ENCODE data around the gene TMEM179. TPM values are rescaled to one million over a fixed set of nuclear protein-coding genes. Genes with fewer than 3 reads are reported as not detected.
A peak's percentile ranks its signal among the peaks of the same experiment; 100 is the strongest.

Gene TMEM179
- total and polyA plus RNA-seq, 10 of the 15 experiments (the other 5 are each of a cell fraction or from before 2014, with no cell fraction given): not detected

- TF ChIP-seq PRDM15 (CRISPR knock-in tag; IDR thresholded peaks at IDR 0.05) (no peak), ATF7 (IDR thresholded peaks at IDR 0.05; ENCODE audit: low read depth) (peak; percentile 47), IRF3 (IDR thresholded peaks at IDR 0.05) (no peak), PML (IDR thresholded peaks at IDR 0.05; ENCODE audit: low read length) (no peak), ZSCAN29 (IDR thresholded peaks at IDR 0.05) (no peak), NR2C2 (IDR thresholded peaks at IDR 0.05; ENCODE audit: borderline replicate concordance, control insufficient read depth, insufficient read length, low read depth) (no peak), JUNB (IDR thresholded peaks at IDR 0.05) (no peak), POLR2AphosphoS2 (IDR thresholded peaks at IDR 0.05; ENCODE audit: low read depth, low read length) (no peak), TAF1 (IDR thresholded peaks at IDR 0.05; ENCODE audit: borderline replicate concordance, low read depth, low read length) (no peak), ESRRA (IDR thresholded peaks at IDR 0.05; ENCODE audit: low read length) (no peak), SREBF1 (IDR thresholded peaks at IDR 0.05; ENCODE audit: low read length) (no peak), FOXK2 (IDR thresholded peaks at IDR 0.05) (peak; percentile 80), KLF5 (IDR thresholded peaks at IDR 0.05; ENCODE audit: partially characterized antibody) (no peak), ETV6 (conservative IDR thresholded peaks at IDR 0.05 in 1 of 2, IDR thresholded peaks at IDR 0.05 in 1 of 2; ENCODE audit: borderline replicate concordance in 1 of 2, low read depth in 1 of 2) (no peak), MLLT1 (IDR thresholded peaks at IDR 0.05) (no peak), CTCF (IDR thresholded peaks at IDR 0.05 in 2 of 3, conservative IDR thresholded peaks at IDR 0.05 in 1 of 3; ENCODE audit: control insufficient read depth in 2 of 3, extremely low read depth in 1 of 3, insufficient read depth in 1 of 3, low read depth in 3 of 3, low read length in 3 of 3) (peak; percentile 92 to 100 (median 99)), USF2 (IDR thresholded peaks at IDR 0.05; ENCODE audit: borderline replicate concordance, low read depth, low read length) (no peak), ZNF24 (IDR thresholded peaks at IDR 0.05) (no peak), EGR1 (IDR thresholded peaks at IDR 0.05; ENCODE audit: borderline replicate concordance in 1 of 2, low read depth in 2 of 2, low read length in 2 of 2) (no peak; a peak in 1 of 3 replicates), NR2F1 (conservative IDR thresholded peaks at IDR 0.05) (peak; percentile 31; the same call in 1 of the 2 replicates)
Measured at GRCh38 chr14:104650057-104650980, 45.7 kb upstream of the TMEM179 start (continued).
